ENCODE data around the gene PDAP1. TPM values are rescaled to one million over a fixed set of nuclear protein-coding genes. Genes with fewer than 3 reads are reported as not detected.

PDAP1 gene
- total and polyA plus RNA-seq, 9 of the 15 experiments (the other 6 are each of a cell fraction or from before 2014, with no cell fraction given), result 10.2 to 315 (median 129) TPM

DNA sequence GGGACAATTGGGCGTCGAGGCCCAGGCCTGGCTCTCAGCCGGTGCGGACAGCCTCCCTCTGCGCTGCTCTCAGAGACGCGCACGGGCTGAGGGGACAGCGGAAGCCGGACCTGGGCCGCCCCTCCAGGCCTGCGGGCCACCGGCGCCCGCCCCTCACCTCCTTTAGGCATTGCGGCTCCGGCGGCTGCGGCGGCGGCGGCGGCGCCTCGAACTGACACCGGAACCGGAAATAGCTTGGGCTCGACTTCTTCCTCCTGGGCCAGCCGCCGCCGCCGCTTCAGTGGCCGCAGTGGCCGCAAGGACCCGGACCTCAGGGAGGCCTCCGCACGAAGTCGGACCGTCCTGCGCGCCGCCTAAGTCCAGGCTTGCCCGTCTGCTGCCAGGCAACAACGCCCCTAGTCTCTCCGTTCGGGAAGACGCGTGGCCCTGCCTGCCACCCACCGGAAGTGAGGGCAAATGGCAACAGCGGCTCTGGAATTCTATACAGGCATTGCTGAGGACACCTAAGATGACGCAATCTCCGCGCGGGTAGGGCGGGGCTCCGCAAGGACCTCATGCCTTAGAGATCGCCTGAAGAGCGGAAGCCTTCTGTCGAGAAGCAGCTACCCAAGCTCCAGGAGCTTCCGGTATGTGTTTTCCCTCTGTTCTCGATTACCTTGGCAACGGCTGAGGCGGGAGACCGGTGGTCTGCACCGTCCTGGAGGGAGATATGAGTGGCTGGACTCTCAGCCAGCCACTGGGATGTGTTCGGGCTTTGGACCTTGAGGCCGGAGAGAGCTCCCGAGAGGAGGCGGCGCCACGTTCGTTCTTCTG is at the start of gene PDAP1, which contains the start of gene BUD31 (continued):
- TF ChIP-seq NR2C2 (CRISPR knock-in tag; IDR thresholded peaks at IDR 0.05) (peak; percentile 88), NR2C2 (tag; IDR thresholded peaks at IDR 0.05) (peak; percentile 99), EHMT2 (IDR thresholded peaks at IDR 0.05) (no peak), U2AF1 (optimal IDR thresholded peaks at IDR 0.05; ENCODE audit: low read depth, low read length) (no peak), TAF7 (tag; IDR thresholded peaks at IDR 0.05) (peak; percentile 84; the same call in 1 of the 2 replicates), ZC3H11A (IDR thresholded peaks at IDR 0.05; ENCODE audit: low read depth, low read length) (no peak), FOXK1 (CRISPR knock-in tag; IDR thresholded peaks at IDR 0.05; ENCODE audit: borderline replicate concordance) (no peak; the same call in 1 of the 2 replicates), TRIM24 (IDR thresholded peaks at IDR 0.05) (peak; percentile 81 to 87; a peak in 3 of 4 replicates), ZNF584 (CRISPR knock-in tag; IDR thresholded peaks at IDR 0.05; ENCODE audit: low read depth) (no peak; the same call in 1 of the 2 replicates), HMG20A (CRISPR knock-in tag; conservative IDR thresholded peaks at IDR 0.05) (no peak), NCOA1 (IDR thresholded peaks at IDR 0.05; ENCODE audit: low read depth) (no peak), PBX2 (CRISPR knock-in tag; IDR thresholded peaks at IDR 0.05; ENCODE audit: low read depth) (no peak), PBX2 (tag; conservative IDR thresholded peaks at IDR 0.05; ENCODE audit: low read depth) (no peak), HDAC3 (IDR thresholded peaks at IDR 0.05; ENCODE audit: borderline replicate concordance, partially characterized antibody) (peak; percentile 55), ZNF134 (CRISPR knock-in tag; conservative IDR thresholded peaks at IDR 0.05) (no peak), TBP (optimal IDR thresholded peaks at IDR 0.05; ENCODE audit: low read depth, low read length) (peak; percentile 81), ARID4B (CRISPR knock-in tag; IDR thresholded peaks at IDR 0.05) (peak; percentile 88), HMGN3 (IDR thresholded peaks at IDR 0.05; ENCODE audit: borderline replicate concordance, extremely low read depth, insufficient read length, low read depth, low read length) (peak; percentile 88), HDAC2 (IDR thresholded peaks at IDR 0.05) (no peak), ZNF175 (CRISPR knock-in tag; IDR thresholded peaks at IDR 0.05; ENCODE audit: low read depth) (0 out of 2 replicates have a peak, but pooled peaks have one; percentile 54)
- TF ChIP-seq, protein P1, sequence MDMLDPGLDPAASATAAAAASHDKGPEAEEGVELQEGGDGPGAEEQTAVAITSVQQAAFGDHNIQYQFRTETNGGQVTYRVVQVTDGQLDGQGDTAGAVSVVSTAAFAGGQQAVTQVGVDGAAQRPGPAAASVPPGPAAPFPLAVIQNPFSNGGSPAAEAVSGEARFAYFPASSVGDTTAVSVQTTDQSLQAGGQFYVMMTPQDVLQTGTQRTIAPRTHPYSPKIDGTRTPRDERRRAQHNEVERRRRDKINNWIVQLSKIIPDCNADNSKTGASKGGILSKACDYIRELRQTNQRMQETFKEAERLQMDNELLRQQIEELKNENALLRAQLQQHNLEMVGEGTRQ (CRISPR knock-in tag; IDR thresholded peaks at IDR 0.05), result no peak

Data from K562 (cell line).